Activated T-helper 1 cell treated with anti-CD3 and anti-CD28 coated beads, Interleukin-12 subunit alpha, Interleukin-12 subunit beta, Interleukin-2, Interleukin-4 antibody, amounts not matched to agents 30 ng/mL and 10 ng/mL and 1 ng/mL, durations not matched to agents 14 hours and 24 hours and 36 hours (primary cell): ENCODE results near the gene ALG12. TPM values are rescaled to one million over a fixed set of nuclear protein-coding genes. Genes with fewer than 3 reads are reported as not detected.
"Not testable (repeated sequence)": the region's sequence is repeated elsewhere in the genome, so short reads cannot be mapped to it uniquely, and the experiment has no call there.

Experiments used
- DNase-seq: peaks from one replicate; pipeline ENCODE4 v3.0.0; 2021; ENCODE audit warnings: low spot score
- H3K27ac Mint-ChIP-seq: one replicate; pipeline ENCODE4 v1.8.0; 2021; ENCODE audit warnings: mild to moderate bottlenecking, mixed read lengths
- H3K27me3 Mint-ChIP-seq: one replicate; pipeline ENCODE4 v1.8.0; 2022; ENCODE audit warnings: mild to moderate bottlenecking, moderate library complexity, mixed read lengths; ENCODE audit not compliant: insufficient read depth
- H3K36me3 Mint-ChIP-seq: one replicate; pipeline ENCODE4 v1.8.0; 2021; ENCODE audit warnings: low read depth, mixed read lengths
- H3K4me1 Mint-ChIP-seq: one replicate; pipeline ENCODE4 v1.8.0; 2021; ENCODE audit warnings: low read depth, mixed read lengths
- H3K4me3 Mint-ChIP-seq: one replicate; pipeline ENCODE4 v1.8.0; 2021; ENCODE audit warnings: mild to moderate bottlenecking, moderate library complexity, mixed read lengths
- H3K9me3 Mint-ChIP-seq: one replicate; pipeline ENCODE4 v1.8.0; 2021; ENCODE audit warnings: mixed read lengths
- intact Hi-C: fragments of 100-400 bp; cut with micrococcal nuclease; formaldehyde crosslinking; loops from one replicate; pipeline ENCODE4 v1.15.1; 2024
- total RNA-seq: library from RNA; stranded (reverse); gene quantifications from 2 replicates; pipeline ENCODE4 v1.2.3, GENCODE V29; 2022

The ALG12 gene
- total RNA-seq, 1 donor from 2014 or later, result 18.5 TPM

- no peak overlapping the region for H3K27ac Mint-ChIP-seq
- intact Hi-C loops, result no loop called here
- H3K36me3 Mint-ChIP-seq, result peaks cover 23% of the 10 kb centered on the region
- no peak for DNase-seq
- H3K9me3 Mint-ChIP-seq, result peaks cover 15% of the 10 kb centered on the region
- H3K4me1 Mint-ChIP-seq, result peaks cover 27% of the 10 kb centered on the region
- H3K27me3 Mint-ChIP-seq, result no peaks in the 10 kb centered on the region
- no peak overlapping the region for H3K4me3 Mint-ChIP-seq
Observed at GRCh38 chr22:49861642-49862495, 56.4 kb downstream of the ALG12 start.

- peaks cover 13% of the 10 kb centered on the region for H3K36me3 Mint-ChIP-seq
Observed at GRCh38 chr22:49858827-49859226, 59.4 kb downstream of the ALG12 start.

GRCh38 chr22:49856766-49857618, 61.2 kb downstream of the ALG12 start:
- no peak for DNase-seq
- Mint-ChIP-seq H3K27ac (no peak overlapping the region), H3K4me3 (no peak overlapping the region), H3K36me3 (peaks cover 12% of the 10 kb centered on the region), H3K27me3 (no peaks in the 10 kb centered on the region), H3K9me3 (no peaks in the 10 kb centered on the region), H3K4me1 (peaks cover 35% of the 10 kb centered on the region)
- intact Hi-C loops, result no loop called here

More at GRCh38 chr22:49858827-49859226, 59.4 kb downstream of the ALG12 start:
- no peak overlapping the region for H3K27ac Mint-ChIP-seq
- no peaks in the 10 kb centered on the region for H3K27me3 Mint-ChIP-seq
- intact Hi-C loops, result no loop called here
- H3K9me3 Mint-ChIP-seq, result no peaks in the 10 kb centered on the region
- H3K4me1 Mint-ChIP-seq, result peaks cover 38% of the 10 kb centered on the region
- no peak overlapping the region for H3K4me3 Mint-ChIP-seq
- DNase-seq, result no peak

- no peaks in the 10 kb centered on the region for H3K9me3 Mint-ChIP-seq
- peak overlapping the region; percentile 98 for H3K4me3 Mint-ChIP-seq
- intact Hi-C loops, result no loop called here
- no peak for DNase-seq
- H3K27me3 Mint-ChIP-seq, result no peaks in the 10 kb centered on the region
- H3K4me1 Mint-ChIP-seq, result peaks cover 34% of the 10 kb centered on the region
- H3K36me3 Mint-ChIP-seq, result peaks cover 10% of the 10 kb centered on the region
- H3K27ac Mint-ChIP-seq, result no peak overlapping the region
Observed at GRCh38 chr22:49856343-49856742, 61.9 kb downstream of the ALG12 start.

GRCh38 chr22:49855251-49855911, 62.9 kb downstream of the ALG12 start:
- Mint-ChIP-seq H3K27ac (peak overlapping the region; percentile 97), H3K4me1 (peaks cover 42% of the 10 kb centered on the region), H3K27me3 (peaks cover 8% of the 10 kb centered on the region), H3K4me3 (peak overlapping the region; percentile 98), H3K9me3 (no peaks in the 10 kb centered on the region), H3K36me3 (peaks cover 10% of the 10 kb centered on the region)
- no peak for DNase-seq
- intact Hi-C loops, result no loop called here

GRCh38 chr22:49853981-49854831, 64.0 kb downstream of the ALG12 start:
- H3K4me3 Mint-ChIP-seq, result peak overlapping the region; percentile 98
- H3K27me3 Mint-ChIP-seq, result peaks cover 8% of the 10 kb centered on the region
- no peaks in the 10 kb centered on the region for H3K9me3 Mint-ChIP-seq
- peaks cover 41% of the 10 kb centered on the region for H3K4me1 Mint-ChIP-seq
- peak overlapping the region; percentile 97 for H3K27ac Mint-ChIP-seq
- intact Hi-C loops, result loop anchor here (1.0 to 5.0 kb wide), 5 partner anchors 13 to 338 kb away; partner anchors contain the start of genes ALG12 and CRELD2
- H3K36me3 Mint-ChIP-seq, result peaks cover 10% of the 10 kb centered on the region
- DNase-seq, result no peak

- Mint-ChIP-seq H3K4me3 (peak within 1 kb of the TSS; percentile 98), H3K9me3 (no peaks in the 10 kb centered on the region)
- intact Hi-C loops, result loop anchor here (1.0 to 5.0 kb wide), 4 partner anchors 14 to 339 kb away; partner anchors contain the start of genes ALG12 and CRELD2
Observed at GRCh38 chr22:49852898-49853894, 65.0 kb downstream of the ALG12 start, which contains the start of gene ZBED4. ZBED4 (plus strand) TSS chr22:49853844; CDS start chr22:49883663, 29,819 bp downstream.

GRCh38 chr22:49852568-49852897, 65.7 kb downstream of the ALG12 start:
- H3K27me3 Mint-ChIP-seq, result peaks cover 15% of the 10 kb centered on the region
- not testable (repeated sequence) for H3K9me3 Mint-ChIP-seq, H3K36me3 Mint-ChIP-seq, H3K27ac Mint-ChIP-seq, DNase-seq
- peaks cover 32% of the 10 kb centered on the region for H3K4me1 Mint-ChIP-seq
- intact Hi-C loops, result loop anchor here (5.0 kb wide), 1 partner anchor 340 kb away; no protein-coding TSS in a partner anchor
- H3K4me3 Mint-ChIP-seq, result peak overlapping the region; percentile 59

More at GRCh38 chr22:49852898-49853894, 65.0 kb downstream of the ALG12 start, which contains the start of gene ZBED4:
- Mint-ChIP-seq H3K27ac (peak within 1 kb of the TSS; percentile 97), H3K27me3 (peaks cover 10% of the 10 kb centered on the region), H3K36me3 (peaks cover 8% of the 10 kb centered on the region), H3K4me1 (peaks cover 32% of the 10 kb centered on the region)
- DNase-seq, result peak; percentile 99

GRCh38 chr22:49850959-49851802, 67.1 kb downstream of the ALG12 start:
- peak overlapping the region; percentile 61 for H3K4me3 Mint-ChIP-seq
- peak overlapping the region; percentile 75 for H3K27ac Mint-ChIP-seq
- peaks cover 26% of the 10 kb centered on the region for H3K27me3 Mint-ChIP-seq
- DNase-seq, result no peak
- no peaks in the 10 kb centered on the region for H3K9me3 Mint-ChIP-seq
- H3K36me3 Mint-ChIP-seq, result peaks cover 8% of the 10 kb centered on the region
- peaks cover 31% of the 10 kb centered on the region for H3K4me1 Mint-ChIP-seq
- intact Hi-C loops, result loop anchor here (5.0 kb wide), 1 partner anchor 341 kb away; no protein-coding TSS in a partner anchor
